Hepatocyte (in vitro differentiated cells): ENCODE data around the gene EDEM3.

Experiments
- EZH2 ChIP-seq: fragments of 200-600 bp; sonication (generic); IDR thresholded peaks from 2 replicates; pipeline ENCODE4 v1.6.1; 2016; ENCODE audit warnings: antibody characterized with exemption, mild to moderate bottlenecking, borderline replicate concordance
- EZH2phosphoT487 ChIP-seq: fragments of 200-600 bp; sonication (generic); IDR thresholded peaks from one replicate; pipeline ENCODE4 v1.6.1; 2018; ENCODE audit warnings: antibody characterized with exemption, mild to moderate bottlenecking, low read depth, moderate library complexity; ENCODE audit not compliant: unreplicated experiment, severe bottlenecking
- TF ChIP-seq, protein P1 (sequence below): fragments of 200-600 bp; sonication (generic); IDR thresholded peaks from 2 replicates; pipeline ENCODE4 v1.5.1; 2016; ENCODE audit warnings: antibody characterized with exemption, mild to moderate bottlenecking; ENCODE audit not compliant: poor library complexity

DNA sequence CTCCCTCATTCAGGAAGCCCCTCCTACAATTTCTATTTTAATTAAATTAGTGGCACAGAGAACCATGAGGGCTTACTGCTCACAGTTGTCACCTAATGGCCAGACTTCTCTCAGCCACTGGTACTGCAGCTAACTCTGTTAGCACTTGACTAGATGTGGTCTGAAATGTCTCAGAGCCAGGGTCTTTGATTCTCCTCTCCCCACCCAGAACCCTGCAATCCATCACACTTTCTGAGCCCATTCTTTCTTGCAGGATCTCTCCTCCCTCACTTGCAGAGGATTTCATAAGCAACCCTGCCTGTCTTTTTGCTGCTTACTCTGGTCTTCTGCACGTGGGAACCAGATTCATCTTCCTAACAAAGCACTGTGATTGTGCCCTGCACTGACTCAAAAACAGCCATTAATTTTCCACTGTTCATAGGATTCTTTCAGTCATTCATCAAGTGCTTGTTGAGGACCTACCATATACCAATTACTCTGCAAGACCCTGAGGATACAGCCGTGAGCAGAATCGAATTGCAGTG, 108.4 kb downstream of the EDEM3 start:
- TF ChIP-seq, protein P1, sequence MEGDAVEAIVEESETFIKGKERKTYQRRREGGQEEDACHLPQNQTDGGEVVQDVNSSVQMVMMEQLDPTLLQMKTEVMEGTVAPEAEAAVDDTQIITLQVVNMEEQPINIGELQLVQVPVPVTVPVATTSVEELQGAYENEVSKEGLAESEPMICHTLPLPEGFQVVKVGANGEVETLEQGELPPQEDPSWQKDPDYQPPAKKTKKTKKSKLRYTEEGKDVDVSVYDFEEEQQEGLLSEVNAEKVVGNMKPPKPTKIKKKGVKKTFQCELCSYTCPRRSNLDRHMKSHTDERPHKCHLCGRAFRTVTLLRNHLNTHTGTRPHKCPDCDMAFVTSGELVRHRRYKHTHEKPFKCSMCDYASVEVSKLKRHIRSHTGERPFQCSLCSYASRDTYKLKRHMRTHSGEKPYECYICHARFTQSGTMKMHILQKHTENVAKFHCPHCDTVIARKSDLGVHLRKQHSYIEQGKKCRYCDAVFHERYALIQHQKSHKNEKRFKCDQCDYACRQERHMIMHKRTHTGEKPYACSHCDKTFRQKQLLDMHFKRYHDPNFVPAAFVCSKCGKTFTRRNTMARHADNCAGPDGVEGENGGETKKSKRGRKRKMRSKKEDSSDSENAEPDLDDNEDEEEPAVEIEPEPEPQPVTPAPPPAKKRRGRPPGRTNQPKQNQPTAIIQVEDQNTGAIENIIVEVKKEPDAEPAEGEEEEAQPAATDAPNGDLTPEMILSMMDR, result no peak
- TF ChIP-seq EZH2 (no peak), EZH2phosphoT487 (no peak)
